SKM-1 treated with dmso at 0.1 percent for 144 hours (cell line): ENCODE results near the gene SCLY.
"Not testable (repeated sequence)": the region's sequence is repeated elsewhere in the genome, so short reads cannot be mapped to it uniquely, and the experiment has no call there.

Experiments used
- DNase-seq: peaks from one replicate; lab custom pipeline; 2025; ENCODE audit not compliant: unreplicated experiment; lab: John Stamatoyannopoulos, UW

SCLY gene

GRCh38 chr2:238039985-238040384 lies 20.8 kb upstream of the SCLY start:
- DNase-seq, result no peak

DNA sequence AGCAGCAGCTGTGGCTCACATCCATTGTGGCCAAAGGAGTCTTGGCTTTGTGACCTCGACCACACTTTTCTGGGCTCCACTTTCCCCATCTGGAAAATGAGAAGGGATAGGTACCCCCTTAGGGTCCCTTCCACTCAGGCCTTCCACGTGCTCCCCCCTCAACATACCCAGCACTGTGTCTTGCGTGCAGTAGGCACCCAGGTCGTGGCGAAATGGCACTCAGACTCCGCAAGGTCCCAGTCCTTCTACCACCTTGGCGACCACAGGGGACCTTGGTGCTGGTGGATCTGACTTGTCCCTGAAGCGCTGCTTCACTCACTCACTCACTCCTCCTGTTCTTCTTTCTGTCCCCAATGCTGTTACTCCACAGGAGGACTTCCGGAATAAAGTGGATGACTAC lies 19.9 kb upstream of the SCLY start:
- no peak for DNase-seq

GRCh38 chr2:238042090-238042489 lies 18.7 kb upstream of the SCLY start:
- DNase-seq, result no peak

- no peak for DNase-seq
These were observed 17.8 kb upstream of the SCLY start for GRCh38 chr2:238042849-238043584.

GRCh38 chr2:238043851-238044250 lies 16.9 kb upstream of the SCLY start:
- no peak for DNase-seq

DNA sequence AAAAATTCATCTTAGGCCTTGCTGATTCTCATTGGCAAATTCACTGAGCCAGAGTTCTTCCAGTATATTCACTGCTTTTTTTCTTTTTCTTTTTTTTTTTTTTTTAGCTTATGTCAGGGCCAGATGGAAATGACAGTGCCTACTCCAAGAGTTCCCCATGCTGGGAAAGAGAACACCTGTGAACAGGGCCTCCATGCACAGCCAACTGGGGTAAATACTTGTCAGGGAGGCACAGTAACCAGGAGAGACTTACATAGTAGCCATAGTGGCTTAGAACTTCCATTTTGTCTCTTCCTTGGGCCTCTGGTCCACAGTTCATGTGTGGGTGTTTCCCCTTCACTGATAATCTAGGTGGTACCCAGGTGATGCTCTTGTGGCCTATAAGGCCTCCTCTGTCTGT lies 15.2 kb upstream of the SCLY start:
- DNase-seq, result no peak

- no peak for DNase-seq
These were observed 14.0 kb upstream of the SCLY start for GRCh38 chr2:238046725-238047270.

DNA sequence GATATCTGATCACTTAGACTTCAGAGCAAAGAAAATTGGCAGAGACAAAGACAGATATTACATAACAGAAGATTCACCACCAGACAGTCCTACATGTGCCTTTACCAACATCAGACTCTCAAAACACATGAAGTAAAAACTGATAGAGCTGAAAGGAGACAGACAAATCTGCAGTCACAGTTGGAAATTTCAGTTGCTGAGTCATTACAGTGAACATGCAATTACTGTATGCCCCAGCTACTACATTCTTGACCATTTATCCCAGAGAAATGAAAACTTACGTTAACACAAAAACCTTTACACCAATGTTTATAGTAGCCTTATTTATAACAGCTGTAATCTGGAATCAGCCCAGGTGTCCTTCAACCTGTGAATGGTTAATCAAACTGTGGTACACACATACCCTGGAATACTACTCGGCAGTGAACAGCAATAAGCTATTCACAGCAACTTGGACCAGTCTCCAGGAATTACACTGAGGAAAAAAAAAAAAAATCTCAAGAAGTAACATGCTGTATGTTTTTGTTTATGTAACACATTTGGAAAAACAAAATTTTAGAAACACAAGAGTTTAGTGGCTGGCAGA lies 7.5 kb upstream of the SCLY start:
- no peak for DNase-seq

DNA sequence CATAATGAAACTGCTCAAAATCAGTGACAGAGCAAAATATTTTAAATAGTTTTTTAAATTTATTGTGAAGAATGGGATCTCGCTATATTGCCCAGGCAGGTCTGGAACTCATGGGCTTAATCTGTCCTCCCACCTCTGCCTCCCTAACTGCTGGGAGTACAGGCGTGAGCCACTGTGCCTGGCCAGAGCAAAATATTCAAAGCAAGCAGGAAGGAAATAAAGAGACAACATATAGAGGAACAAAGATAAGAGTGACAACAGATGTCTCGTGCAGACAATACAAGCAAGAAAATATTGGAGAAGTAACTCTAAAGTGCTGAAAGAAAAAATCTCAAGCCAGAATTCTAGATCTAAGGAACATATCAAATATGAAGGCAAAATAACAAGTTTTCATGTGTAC lies 5.0 kb upstream of the SCLY start:
- DNase-seq, result no peak

- not testable (repeated sequence) for DNase-seq
These were observed 2.9 kb upstream of the SCLY start for GRCh38 chr2:238057696-238058575.

DNA sequence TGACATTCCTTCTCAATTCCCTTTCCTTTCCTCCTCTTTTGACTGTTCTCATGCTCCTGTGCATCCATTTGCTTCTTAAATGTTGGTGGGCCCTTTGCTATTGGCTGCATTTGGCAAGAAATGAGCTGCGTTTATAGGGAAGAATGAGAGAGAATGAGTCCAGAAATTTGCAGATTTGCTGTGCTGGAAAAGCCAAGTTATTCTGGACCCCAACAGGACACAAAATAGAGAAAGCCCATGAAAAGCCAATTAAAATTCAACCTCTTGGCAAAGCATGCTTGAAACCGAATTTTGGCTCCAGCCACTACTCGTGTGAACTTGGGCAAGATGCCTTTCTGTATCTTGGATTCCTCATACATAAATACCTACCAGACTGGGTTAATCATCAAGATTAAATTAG lies 1.3 kb upstream of the SCLY start:
- DNase-seq, result no peak

- DNase-seq, result peak; percentile 16
These were observed 682 bp upstream of the SCLY start for GRCh38 chr2:238060096-238060541.

GRCh38 chr2:238061315-238062202 lies 758 bp downstream of the SCLY start:
- peak; percentile 18 for DNase-seq

DNA sequence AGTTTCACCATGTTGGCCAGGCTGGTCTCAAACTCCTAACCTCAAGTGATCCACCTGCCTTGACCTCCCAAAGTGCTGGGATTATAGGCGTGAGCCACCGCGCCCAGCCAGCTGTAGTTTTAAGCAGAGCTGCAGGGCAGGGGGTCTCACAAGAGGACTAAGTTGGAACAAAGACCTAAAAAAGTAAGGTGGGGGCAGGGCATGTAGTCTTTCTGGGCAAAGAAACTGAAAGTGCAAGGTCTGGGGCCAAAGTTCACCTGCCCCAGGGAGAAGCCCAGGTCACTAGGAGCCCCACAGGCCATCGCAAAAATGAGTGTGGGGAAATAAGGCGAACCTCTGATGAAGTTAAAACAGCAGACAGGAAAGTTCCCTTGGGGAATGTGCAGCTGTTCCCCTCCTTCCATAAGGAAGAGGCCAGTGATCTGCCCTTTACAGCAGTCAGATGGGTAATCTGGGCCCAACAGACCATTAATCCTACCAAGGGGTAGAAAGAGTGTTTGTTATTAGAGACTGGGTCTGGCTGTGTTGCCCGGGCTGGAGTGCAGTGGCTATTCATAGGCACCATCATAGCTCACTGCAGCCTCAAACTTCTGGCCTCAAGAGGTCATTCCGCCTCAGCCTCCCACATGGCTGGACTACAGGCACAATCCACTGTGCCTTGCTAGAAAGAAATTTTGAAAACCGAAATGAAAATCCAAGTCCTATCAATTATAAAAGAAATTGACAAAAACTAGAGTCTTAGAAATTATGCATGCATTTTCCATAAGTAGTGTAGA lies 2.8 kb downstream of the SCLY start:
- DNase-seq, result no peak

- no peak for DNase-seq
These were observed 3.6 kb downstream of the SCLY start for GRCh38 chr2:238064376-238064775.

DNA sequence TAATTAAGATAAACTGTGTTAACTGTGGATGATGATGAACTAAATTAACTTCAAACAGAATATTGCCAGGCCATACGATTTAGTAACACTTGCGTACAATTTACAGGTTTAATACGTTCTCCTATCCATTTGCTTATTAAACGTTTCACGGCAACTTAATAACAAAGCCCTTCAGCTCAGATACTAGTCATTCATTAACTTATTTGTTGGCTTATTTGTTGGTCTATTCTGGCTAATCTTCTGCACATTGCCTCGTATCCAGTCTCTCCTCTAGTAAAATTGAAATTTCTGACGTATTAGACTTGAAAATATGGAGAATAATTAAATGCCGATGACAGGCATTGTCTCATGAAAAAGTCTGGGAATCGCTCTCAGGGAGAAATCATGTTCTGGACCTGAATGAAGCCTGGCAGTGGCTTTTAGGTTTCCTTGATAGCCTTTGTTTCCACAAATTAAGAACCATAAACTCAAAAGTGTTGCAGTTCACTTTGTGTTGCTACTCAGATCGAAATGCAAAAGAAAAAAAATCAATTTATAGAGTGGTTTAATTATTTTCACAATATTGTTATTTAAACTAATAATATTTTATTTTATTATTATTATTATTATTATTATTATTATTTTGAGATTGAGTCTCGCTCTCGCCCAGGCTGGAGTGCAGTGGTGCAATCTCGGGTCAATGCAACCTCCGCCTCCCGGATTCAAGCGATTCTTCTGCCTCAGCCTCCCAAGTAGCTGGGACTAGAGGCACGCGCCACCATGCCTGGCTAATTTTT lies 4.5 kb downstream of the SCLY start:
- DNase-seq, result no peak

GRCh38 chr2:238066218-238066617 lies 5.4 kb downstream of the SCLY start:
- DNase-seq, result no peak

- DNase-seq, result not testable (repeated sequence)
These were observed 5.9 kb downstream of the SCLY start for GRCh38 chr2:238066718-238067117.

- DNase-seq, result no peak
These were observed 7.1 kb downstream of the SCLY start for GRCh38 chr2:238067939-238068338.
